Hypothalamus (tissue), 51 donors: ENCODE results near the gene LRRK2.

Source experiments
- DNase-seq, 51 donors: peaks; one replicate each; lab custom pipeline; 2025; lab: John Stamatoyannopoulos, UW

The LRRK2 gene

DNA sequence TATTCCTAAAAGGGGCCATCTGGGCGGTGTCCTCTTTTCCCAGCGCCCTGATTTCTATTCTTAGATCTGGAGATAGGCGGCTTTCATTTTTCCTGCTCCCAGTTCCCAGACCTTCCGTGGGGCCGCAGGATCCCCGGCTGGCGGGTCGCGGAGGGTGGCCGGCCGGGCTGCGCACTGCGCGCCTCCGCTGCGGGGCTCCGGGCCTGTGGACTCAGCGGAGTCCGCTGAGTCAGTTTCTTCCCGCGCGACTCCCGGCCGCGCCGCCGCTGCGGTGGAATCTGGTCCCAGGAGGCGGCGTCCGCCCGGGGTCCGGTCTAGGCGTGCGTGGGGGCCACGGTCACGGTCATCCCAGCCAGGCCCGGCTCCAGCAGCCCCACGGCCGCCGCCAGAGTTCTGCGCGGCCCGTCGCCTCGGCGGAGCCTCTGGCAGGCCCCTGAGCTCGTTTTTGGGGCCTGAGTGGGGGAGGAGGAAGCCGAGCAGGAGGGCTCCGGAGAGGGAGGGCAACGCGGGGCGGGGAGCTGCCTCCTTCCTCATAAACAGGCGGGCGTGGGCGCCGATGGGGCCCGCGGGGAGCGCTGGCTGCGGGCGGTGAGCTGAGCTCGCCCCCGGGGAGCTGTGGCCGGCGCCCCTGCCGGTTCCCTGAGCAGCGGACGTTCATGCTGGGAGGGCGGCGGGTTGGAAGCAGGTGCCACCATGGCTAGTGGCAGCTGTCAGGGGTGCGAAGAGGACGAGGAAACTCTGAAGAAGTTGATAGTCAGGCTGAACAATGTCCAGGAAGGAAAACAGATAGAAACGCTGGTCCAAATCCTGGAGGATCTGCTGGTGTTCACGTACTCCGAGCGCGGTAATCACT, at the start of gene LRRK2:
Gene LRRK2, plus strand, starts transcription at position 559 of the 853 bp plus-strand sequence. Its CDS starts 135 bp downstream, at position 694.
- peak in 47 of 51 donors; percentile 9 to 78 (median 60) for DNase-seq

GRCh38 chr12:40175045-40175444, 49.8 kb upstream of the LRRK2 start:
- DNase-seq: no peak

- no peak for DNase-seq
Observed at GRCh38 chr12:40175489-40175888, 49.3 kb upstream of the LRRK2 start.

- no peak for DNase-seq
Observed at GRCh38 chr12:40178701-40179100, 46.1 kb upstream of the LRRK2 start.

- DNase-seq: no peak
Observed at GRCh38 chr12:40181490-40181889, 43.3 kb upstream of the LRRK2 start.

GRCh38 chr12:40183715-40184114, 41.1 kb upstream of the LRRK2 start:
- DNase-seq: no peak

DNA sequence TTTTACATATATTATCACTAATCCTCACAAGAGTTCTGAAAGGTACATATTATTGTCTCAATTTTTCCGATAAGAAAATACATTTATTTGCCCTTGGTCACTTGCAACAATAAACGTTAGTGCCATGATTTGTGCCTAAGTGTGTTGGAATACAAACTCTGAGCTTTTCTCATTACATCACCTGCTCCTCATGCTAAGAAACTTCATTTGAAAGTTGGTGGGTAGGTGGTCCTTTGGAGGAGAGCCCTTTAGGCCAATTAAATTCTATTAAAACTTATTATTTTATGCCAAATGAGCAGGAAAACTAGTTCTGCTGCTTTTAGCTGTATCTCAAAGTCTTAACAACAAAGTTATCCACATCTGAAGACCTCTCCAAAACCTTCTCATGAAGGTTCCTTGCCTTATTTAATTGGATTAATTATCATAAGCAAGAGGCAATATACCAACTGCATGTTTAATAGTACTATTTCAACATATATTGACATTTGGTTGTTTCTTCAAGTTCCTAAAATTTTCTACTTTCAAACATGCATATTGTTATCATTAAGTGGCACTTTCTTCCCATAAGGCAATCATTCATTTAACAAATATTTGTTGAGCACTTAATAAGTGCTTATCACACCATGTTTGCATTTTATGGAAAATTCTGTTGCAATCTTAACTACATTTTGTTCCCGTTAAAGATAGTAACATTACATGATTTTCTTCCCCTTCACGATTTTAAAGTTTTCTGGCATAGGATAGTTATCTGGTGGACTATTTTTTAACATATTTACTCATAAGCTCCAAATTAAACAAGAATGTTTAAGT, 40.1 kb upstream of the LRRK2 start:
- no peak for DNase-seq

GRCh38 chr12:40185303-40185693, 39.5 kb upstream of the LRRK2 start:
- no peak for DNase-seq

DNA sequence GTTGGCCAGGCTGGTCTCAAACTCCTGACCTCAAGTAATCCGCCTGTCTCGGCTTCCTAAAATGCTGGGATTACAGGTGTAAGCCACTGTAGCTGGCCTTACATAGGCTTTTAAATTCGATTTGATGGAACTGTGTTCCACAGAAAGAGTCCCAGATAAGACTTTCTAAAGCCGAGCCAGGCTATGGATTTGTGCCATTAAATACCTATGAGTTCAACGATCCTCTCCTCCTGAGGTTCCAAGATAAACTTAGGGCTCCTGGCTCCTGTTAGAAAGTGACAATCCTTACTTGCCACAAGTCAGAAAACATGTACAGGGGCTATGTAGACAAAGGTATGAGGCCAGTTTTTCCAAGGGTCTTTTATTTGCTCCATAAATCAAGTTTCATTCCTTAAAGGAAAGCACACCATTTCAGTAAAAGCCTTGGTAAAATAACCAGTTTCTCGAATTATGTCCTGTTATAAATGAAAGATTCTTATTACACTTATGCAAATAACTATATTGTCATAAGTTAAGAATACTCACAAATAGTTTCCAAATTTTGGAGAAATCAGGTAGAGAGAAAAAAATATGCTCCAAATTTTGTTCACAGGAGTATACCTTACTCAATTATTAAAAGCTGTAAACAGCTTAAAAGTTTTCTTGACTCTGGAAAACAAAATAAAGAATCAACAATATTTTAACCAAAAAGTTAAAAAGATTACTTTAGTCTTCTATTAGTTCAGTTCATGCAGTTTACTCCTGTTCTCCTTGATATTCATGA, 36.1 kb upstream of the LRRK2 start:
- no peak for DNase-seq

DNA sequence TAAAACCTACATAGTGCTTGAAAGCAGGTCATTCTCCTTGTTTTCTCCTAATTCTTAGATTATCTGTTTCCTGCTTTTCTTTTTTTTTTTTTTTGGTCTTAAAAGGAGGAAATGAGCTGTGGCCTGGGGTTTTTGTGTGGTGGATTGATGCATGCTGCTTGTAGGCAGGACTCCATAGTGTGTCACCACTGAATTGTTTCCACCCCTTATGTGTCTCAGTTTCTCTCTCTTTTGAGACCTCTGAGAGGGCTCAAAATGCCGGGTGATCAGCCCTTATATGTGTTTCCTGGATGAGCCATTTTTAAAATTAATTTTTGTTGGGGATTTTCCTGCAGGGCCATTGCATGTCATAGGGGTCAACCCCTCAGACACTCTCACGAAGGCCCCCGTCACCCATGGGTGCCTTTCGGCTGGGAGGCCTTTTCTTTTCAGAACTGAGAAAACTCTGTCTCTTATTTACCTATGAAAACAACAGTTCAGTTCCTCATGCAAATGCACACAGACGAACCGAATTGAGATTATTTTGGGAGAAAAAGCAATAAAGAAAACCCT, 32.0 kb upstream of the LRRK2 start:
- no peak for DNase-seq

- no peak for DNase-seq
Observed at GRCh38 chr12:40194846-40195245, 30.0 kb upstream of the LRRK2 start.

DNA sequence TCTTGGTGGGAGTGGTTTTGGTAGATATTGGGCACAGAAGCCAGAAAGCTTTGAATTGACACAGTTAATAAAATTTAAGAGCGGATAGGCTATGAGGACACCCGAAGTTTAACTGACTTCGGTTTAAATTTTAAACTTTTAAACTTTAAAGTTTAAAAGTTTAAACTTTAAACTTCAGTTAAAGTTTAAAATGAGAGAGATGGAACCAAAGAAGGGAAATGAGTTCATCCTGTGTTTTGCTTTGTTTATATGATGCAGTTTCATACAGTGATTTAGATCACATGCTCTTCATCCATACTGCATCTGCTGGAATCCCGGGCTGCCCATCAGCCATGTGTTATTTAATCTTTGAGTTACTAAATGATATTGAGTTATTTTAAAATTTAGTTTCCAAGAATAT, 27.2 kb upstream of the LRRK2 start:
- DNase-seq: no peak

GRCh38 chr12:40198601-40199000, 26.2 kb upstream of the LRRK2 start:
- DNase-seq: no peak

- DNase-seq: no peak
Observed at GRCh38 chr12:40202095-40203059, 22.4 kb upstream of the LRRK2 start.

- DNase-seq: no peak
Observed at GRCh38 chr12:40203060-40203430, 21.8 kb upstream of the LRRK2 start.

DNA sequence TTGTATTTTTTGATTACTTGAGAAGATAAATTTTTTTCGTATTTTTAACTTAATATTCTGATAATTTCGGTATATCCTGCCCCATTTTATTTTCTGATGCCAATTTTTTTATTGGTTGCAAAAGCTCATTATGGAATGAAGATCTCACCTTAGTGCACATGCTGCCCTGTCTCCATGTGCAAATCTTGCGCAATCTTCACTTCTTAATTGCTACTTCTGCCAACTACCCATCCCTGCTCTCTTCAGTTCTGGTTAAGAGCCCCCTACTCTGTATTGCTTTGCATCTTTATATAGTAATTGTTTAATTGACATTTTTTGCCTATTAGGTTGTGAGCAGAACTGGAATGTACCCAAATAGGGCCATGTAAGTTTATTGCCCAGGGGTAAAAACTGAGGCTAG, 20.5 kb upstream of the LRRK2 start:
- DNase-seq: no peak

GRCh38 chr12:40207551-40207950, 17.2 kb upstream of the LRRK2 start:
- no peak for DNase-seq

- DNase-seq: peak in 3 of 51 donors; percentile 2 to 14 (median 3)
Observed at GRCh38 chr12:40208707-40209446, 15.9 kb upstream of the LRRK2 start.

DNA sequence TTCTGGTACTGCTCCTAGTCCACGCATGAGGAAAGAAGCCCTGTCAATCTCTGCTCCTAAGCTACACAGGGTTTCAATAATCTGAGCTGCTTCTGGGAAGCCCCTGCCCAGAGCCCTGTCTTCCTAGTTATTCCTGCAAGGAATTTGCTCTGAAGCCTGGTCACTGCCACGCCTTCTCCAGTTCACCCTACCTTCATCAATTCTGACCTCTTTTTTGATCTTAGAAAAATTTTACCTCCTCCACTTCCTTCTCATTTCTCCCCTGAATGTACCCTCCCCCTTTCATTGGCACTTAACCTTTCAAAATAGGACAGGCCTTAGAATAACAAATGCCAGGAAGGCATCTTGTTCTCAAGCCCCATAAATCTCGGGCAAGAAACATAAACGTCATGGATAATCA, 14.9 kb upstream of the LRRK2 start:
- DNase-seq: no peak
